ENCODE data around the gene SLC16A5.
A peak's percentile ranks its signal among the peaks of the same experiment; 100 is the strongest.
"Not testable (repeated sequence)": the region's sequence is repeated elsewhere in the genome, so short reads cannot be mapped to it uniquely, and the experiment has no call there.

Gene SLC16A5

DNA sequence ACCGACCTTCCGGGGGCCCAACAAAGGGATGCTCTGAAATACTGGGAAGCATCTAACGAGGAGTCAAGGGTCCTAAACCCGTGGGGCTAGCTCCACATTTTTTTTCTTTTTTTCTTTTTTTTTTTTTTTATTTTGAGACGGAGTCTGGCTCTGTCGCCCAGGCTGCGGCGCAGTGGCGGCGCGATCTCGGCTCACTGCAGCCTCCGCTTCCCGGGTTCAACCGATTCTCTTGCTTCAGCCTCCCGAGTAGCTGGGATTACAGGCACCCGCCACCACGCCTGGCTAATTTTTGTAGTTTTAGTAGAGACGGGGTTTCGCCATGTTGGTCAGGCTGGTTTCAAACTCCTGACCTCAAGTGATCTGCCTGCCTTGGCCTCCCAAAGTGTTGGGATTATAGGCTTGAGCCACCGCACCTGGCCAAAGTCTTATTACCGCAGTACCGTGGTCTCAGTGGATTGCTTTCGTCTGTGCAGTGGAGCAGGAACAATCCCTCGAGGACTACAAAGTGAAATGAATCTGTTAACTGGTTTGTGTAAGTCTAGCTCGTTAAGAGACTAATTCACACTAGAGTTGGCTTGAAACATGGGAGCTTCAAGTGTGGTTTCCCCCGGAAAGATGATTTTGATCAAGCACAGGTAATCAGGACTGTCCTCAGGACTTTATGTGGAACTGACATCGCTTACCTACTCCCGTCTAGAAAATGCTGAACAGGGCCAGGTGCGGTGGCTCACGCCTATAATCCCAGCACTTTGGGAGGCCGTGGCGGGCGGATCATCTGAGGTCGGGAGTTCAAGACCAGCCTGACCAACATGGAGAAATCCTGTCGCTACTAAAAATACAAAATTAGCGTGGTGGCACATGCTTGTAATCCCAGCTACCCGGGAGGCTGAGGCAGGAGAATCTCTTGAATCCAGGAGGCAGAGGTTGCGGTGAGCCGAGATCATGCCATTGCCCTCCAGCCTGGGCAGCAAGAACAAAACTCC, 44.6 kb downstream of the SLC16A5 start:
- not testable (repeated sequence) for H3K27me3 ChIP-seq (ENCODE audit: insufficient read depth, low read length); DNase-seq; H3K4me1 ChIP-seq (ENCODE audit: control insufficient read depth in 1 of 2, insufficient read depth in 2 of 2, low read length in 2 of 2); H3K79me2 ChIP-seq (ENCODE audit: control insufficient read depth, insufficient read depth, low read length, poor library complexity); H3K23ac ChIP-seq (ENCODE audit: low read length); H3K9me3 ChIP-seq (ENCODE audit: insufficient read depth, low read depth, low read length)
- Histone ChIP-seq H3K36me3 (ENCODE audit: control insufficient read depth in 1 of 2, insufficient read depth in 2 of 2, low read length in 2 of 2) (peaks cover 28 to 29% of the 10 kb centered on the region in 2 experiments), H4K91ac (ENCODE audit: low read depth, low read length) (peak overlapping the region; percentile 98), H4K12ac (ENCODE audit: low read depth, low read length) (peak overlapping the region; percentile 98), H3K4me3 (ENCODE audit: low read depth, low read length) (peak overlapping the region; percentile 87), H3K4ac (ENCODE audit: low read depth, low read length) (peak overlapping the region; percentile 94), H3K9ac (ENCODE audit: low read length) (peak overlapping the region; percentile 92), H3K4me2 (ENCODE audit: low read length) (peak overlapping the region; percentile 88), H3K14ac (ENCODE audit: low read length) (peak overlapping the region; percentile 95), H3K79me1 (ENCODE audit: low read length) (peaks cover 11% of the 10 kb centered on the region), H2AK5ac (ENCODE audit: low read length) (peak overlapping the region; percentile 84), H2BK5ac (ENCODE audit: low read depth, low read length, poor library complexity) (peak overlapping the region; percentile 74), H2AFZ (ENCODE audit: insufficient read depth, low read length, poor library complexity) (peak overlapping the region; percentile 98), H4K8ac (ENCODE audit: low read depth, low read length) (peak overlapping the region; percentile 100), H3K18ac (ENCODE audit: low read length) (peak overlapping the region; percentile 98), H2BK120ac (ENCODE audit: insufficient read depth, low read length, poor library complexity) (peak overlapping the region; percentile 74), H2BK12ac (ENCODE audit: low read length) (peak overlapping the region; percentile 16), H3K27ac (ENCODE audit: low read depth, low read length) (peak overlapping the region; percentile 91)
- no CpG with 5 or more reads among the region's 40 CpGs for WGBS (ENCODE audit: extremely low coverage, insufficient coverage, insufficient read length)

DNA sequence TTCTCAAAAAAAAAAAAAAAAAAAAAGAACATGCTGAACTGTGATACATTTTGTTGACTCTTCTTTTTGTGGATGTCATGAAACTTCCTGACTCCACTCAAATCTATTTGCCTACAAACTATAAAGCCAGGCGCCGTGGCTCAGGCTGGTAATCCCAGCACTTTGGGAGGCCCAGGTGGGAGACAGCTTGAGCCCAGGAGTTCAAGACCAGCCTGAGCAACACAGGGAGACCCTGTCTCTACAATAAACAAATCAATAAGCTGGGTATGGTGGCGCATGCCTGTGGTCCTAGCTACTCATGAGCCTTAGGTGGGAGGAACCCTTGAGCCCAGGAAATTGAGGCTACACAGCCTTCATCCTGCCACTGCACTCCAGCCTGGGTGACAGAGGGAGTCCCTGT, 45.2 kb downstream of the SLC16A5 start:
- H3K27me3 ChIP-seq (ENCODE audit: insufficient read depth, low read length), result no peaks in the 10 kb centered on the region
- no CpG with 5 or more reads among the region's 3 CpGs for WGBS (ENCODE audit: extremely low coverage, insufficient coverage, insufficient read length)
- no peak overlapping the region for H2BK12ac ChIP-seq (ENCODE audit: low read length)
- H3K4me2 ChIP-seq (ENCODE audit: low read length), result no peak overlapping the region
- no peak overlapping the region for H2AK5ac ChIP-seq (ENCODE audit: low read length)
- H2BK120ac ChIP-seq (ENCODE audit: insufficient read depth, low read length, poor library complexity), result no peak overlapping the region
- H4K12ac ChIP-seq (ENCODE audit: low read depth, low read length), result no peak overlapping the region
- no peaks in the 10 kb centered on the region for H3K9me3 ChIP-seq (ENCODE audit: insufficient read depth, low read depth, low read length)
- peak overlapping the region; percentile 31 for H2BK5ac ChIP-seq (ENCODE audit: low read depth, low read length, poor library complexity)
- H3K79me2 ChIP-seq (ENCODE audit: control insufficient read depth, insufficient read depth, low read length, poor library complexity), result peaks cover 9% of the 10 kb centered on the region
- H3K4me1 ChIP-seq (ENCODE audit: control insufficient read depth in 1 of 2, insufficient read depth in 2 of 2, low read length in 2 of 2), result peaks cover 0 to 6% of the 10 kb centered on the region in 2 experiments
- no peak overlapping the region for H4K91ac ChIP-seq (ENCODE audit: low read depth, low read length)
- H3K9ac ChIP-seq (ENCODE audit: low read length), result no peak overlapping the region
- H3K4me3 ChIP-seq (ENCODE audit: low read depth, low read length), result no peak overlapping the region
- no peak for DNase-seq
- peaks cover 31 to 34% of the 10 kb centered on the region in 2 experiments for H3K36me3 ChIP-seq (ENCODE audit: control insufficient read depth in 1 of 2, insufficient read depth in 2 of 2, low read length in 2 of 2)
- H3K14ac ChIP-seq (ENCODE audit: low read length), result no peak overlapping the region
- peaks cover 11% of the 10 kb centered on the region for H3K79me1 ChIP-seq (ENCODE audit: low read length)
- H3K23ac ChIP-seq (ENCODE audit: low read length), result no peak overlapping the region
- no peak overlapping the region for H4K8ac ChIP-seq (ENCODE audit: low read depth, low read length)
- H3K27ac ChIP-seq (ENCODE audit: low read depth, low read length), result no peak overlapping the region
- H3K4ac ChIP-seq (ENCODE audit: low read depth, low read length), result no peak overlapping the region
- H2AFZ ChIP-seq (ENCODE audit: insufficient read depth, low read length, poor library complexity), result no peak overlapping the region
- no peak overlapping the region for H3K18ac ChIP-seq (ENCODE audit: low read length)

DNA sequence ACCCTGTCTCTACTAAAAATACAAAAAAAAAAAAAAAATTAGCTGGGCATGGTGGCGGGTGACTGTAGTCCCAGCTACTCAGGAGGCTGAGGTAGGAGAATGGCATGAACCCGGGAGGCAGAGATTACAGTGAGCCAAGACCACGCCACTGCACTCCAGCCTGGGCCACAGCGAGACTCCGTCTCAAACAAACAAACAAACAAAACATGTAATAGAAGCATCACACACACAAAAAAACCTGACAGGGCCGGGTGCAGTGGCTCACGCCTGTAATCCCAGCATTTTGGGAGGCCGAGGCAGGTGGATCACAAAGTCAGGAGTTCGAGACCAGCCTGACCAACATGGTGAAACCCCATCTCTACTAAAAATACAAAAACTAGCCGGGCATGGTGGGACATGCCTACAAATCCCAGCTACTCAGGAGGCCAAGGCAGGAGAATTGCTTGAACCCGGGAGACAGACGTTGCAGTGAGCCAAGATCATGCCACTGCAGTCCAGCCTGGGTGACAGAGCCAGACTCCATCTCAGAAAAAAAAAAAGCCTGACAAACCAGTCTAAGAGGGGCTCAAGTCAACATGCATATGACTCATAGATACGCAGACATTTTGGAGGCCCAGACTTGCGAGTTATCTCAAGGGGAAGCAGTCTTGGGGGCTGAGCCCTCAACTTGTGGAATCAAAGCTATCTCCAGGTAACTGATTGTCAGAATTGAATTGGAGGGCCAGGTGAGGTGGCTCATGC, 46.0 kb downstream of the SLC16A5 start:
- no CpG with 5 or more reads among the region's 14 CpGs for WGBS (ENCODE audit: extremely low coverage, insufficient coverage, insufficient read length)
- not testable (repeated sequence) for H3K18ac ChIP-seq (ENCODE audit: low read length)

GRCh38 chr17:75135452-75135851, 47.7 kb downstream of the SLC16A5 start:
- Histone ChIP-seq H2AFZ (ENCODE audit: insufficient read depth, low read length, poor library complexity) (no peak overlapping the region), H4K8ac (ENCODE audit: low read depth, low read length) (no peak overlapping the region), H3K23ac (ENCODE audit: low read length) (no peak overlapping the region), H2BK5ac (ENCODE audit: low read depth, low read length, poor library complexity) (no peak overlapping the region), H3K9me3 (ENCODE audit: insufficient read depth, low read depth, low read length) (no peaks in the 10 kb centered on the region), H3K27me3 (ENCODE audit: insufficient read depth, low read length) (no peaks in the 10 kb centered on the region), H3K36me3 (ENCODE audit: control insufficient read depth in 1 of 2, insufficient read depth in 2 of 2, low read length in 2 of 2) (peaks cover 26 to 28% of the 10 kb centered on the region in 2 experiments), H3K4me1 (ENCODE audit: control insufficient read depth in 1 of 2, insufficient read depth in 2 of 2, low read length in 2 of 2) (peaks cover 0 to 4% of the 10 kb centered on the region in 2 experiments), H2BK12ac (ENCODE audit: low read length) (no peak overlapping the region), H3K4me2 (ENCODE audit: low read length) (no peak overlapping the region), H2AK5ac (ENCODE audit: low read length) (no peak overlapping the region), H3K4ac (ENCODE audit: low read depth, low read length) (no peak overlapping the region), H3K18ac (ENCODE audit: low read length) (no peak overlapping the region), H3K79me1 (ENCODE audit: low read length) (peaks cover 11% of the 10 kb centered on the region), H3K4me3 (ENCODE audit: low read depth, low read length) (no peak overlapping the region), H3K27ac (ENCODE audit: low read depth, low read length) (no peak overlapping the region), H3K9ac (ENCODE audit: low read length) (no peak overlapping the region), H4K91ac (ENCODE audit: low read depth, low read length) (no peak overlapping the region), H3K14ac (ENCODE audit: low read length) (no peak overlapping the region), H4K12ac (ENCODE audit: low read depth, low read length) (no peak overlapping the region), H2BK120ac (ENCODE audit: insufficient read depth, low read length, poor library complexity) (no peak overlapping the region), H3K79me2 (ENCODE audit: control insufficient read depth, insufficient read depth, low read length, poor library complexity) (peaks cover 9% of the 10 kb centered on the region)
- no peak for DNase-seq
- no CpG with 5 or more reads among the region's 5 CpGs for WGBS (ENCODE audit: extremely low coverage, insufficient coverage, insufficient read length)

More for the DNA sequence above, 46.0 kb downstream of the SLC16A5 start:
- not testable (repeated sequence) for H4K8ac ChIP-seq (ENCODE audit: low read depth, low read length); H3K9ac ChIP-seq (ENCODE audit: low read length); H2BK5ac ChIP-seq (ENCODE audit: low read depth, low read length, poor library complexity); H2AK5ac ChIP-seq (ENCODE audit: low read length); H3K4me2 ChIP-seq (ENCODE audit: low read length); H3K4me1 ChIP-seq (ENCODE audit: control insufficient read depth in 1 of 2, insufficient read depth in 2 of 2, low read length in 2 of 2); H3K9me3 ChIP-seq (ENCODE audit: insufficient read depth, low read depth, low read length); H2BK120ac ChIP-seq (ENCODE audit: insufficient read depth, low read length, poor library complexity); H3K4me3 ChIP-seq (ENCODE audit: low read depth, low read length); H3K4ac ChIP-seq (ENCODE audit: low read depth, low read length); H4K91ac ChIP-seq (ENCODE audit: low read depth, low read length); H3K14ac ChIP-seq (ENCODE audit: low read length); H3K27me3 ChIP-seq (ENCODE audit: insufficient read depth, low read length); H3K23ac ChIP-seq (ENCODE audit: low read length); H2AFZ ChIP-seq (ENCODE audit: insufficient read depth, low read length, poor library complexity); H2BK12ac ChIP-seq (ENCODE audit: low read length); H4K12ac ChIP-seq (ENCODE audit: low read depth, low read length); H3K79me2 ChIP-seq (ENCODE audit: control insufficient read depth, insufficient read depth, low read length, poor library complexity)
- DNase-seq, result peak; percentile 60 to 69
- Histone ChIP-seq H3K79me1 (ENCODE audit: low read length) (peaks cover 11% of the 10 kb centered on the region), H3K36me3 (ENCODE audit: control insufficient read depth in 1 of 2, insufficient read depth in 2 of 2, low read length in 2 of 2) (peaks cover 29 to 36% of the 10 kb centered on the region in 2 experiments), H3K27ac (ENCODE audit: low read depth, low read length) (peak overlapping the region; percentile 3)
